Panc1 (cell line): ENCODE data around the gene CYGB. TPM values are rescaled to one million over a fixed set of nuclear protein-coding genes. Genes with fewer than 3 reads are reported as not detected.

Experiments
- ATAC-seq: fragments of 200-7000 bp; cut with Tn5 transposase; 2 replicates; pipeline ENCODE4 v1.9.1; 2020; ENCODE audit warnings: mild to moderate bottlenecking, moderate library complexity
- BruUV-seq: library from RNA; stranded (reverse); fragments of 400-500 nt; replicated peaks from 2 replicates; lab custom pipeline; 2021; lab: Mats Ljungman, UMichigan
- CTCF ChIA-PET: fragments of 300-600 bp; sonication (Branson Sonifier 250); formaldehyde crosslinking; loops from one replicate; lab custom pipeline; 2022; ENCODE audit warnings: antibody characterized with exemption; lab: Charles Lee
- POLR2A ChIA-PET: fragments of 300-600 bp; sonication (Branson Sonifier 250); formaldehyde crosslinking; loops from one replicate; lab custom pipeline; 2022; ENCODE audit warnings: antibody characterized with exemption; lab: Charles Lee
- DNase-seq: peaks from one replicate; pipeline ENCODE4 v3.0.0-alpha.2; 2010; ENCODE audit warnings: low read depth, low spot score
- H3K27ac ChIP-seq: 2 replicates; pipeline ENCODE4 v1.5.1; 2011; ENCODE audit warnings: mild to moderate bottlenecking, low read length, inconsistent platforms
- H3K27me3 ChIP-seq: fragments of 200-500 bp; sonication (Bioruptor generic); 2 replicates; pipeline ENCODE4 v1.6.0; 2014; ENCODE audit warnings: low read length, inconsistent platforms; ENCODE audit not compliant: control insufficient read depth, insufficient read depth
- H3K36me3 ChIP-seq: fragments of 200-500 bp; sonication (Bioruptor generic); 2 replicates; pipeline ENCODE4 v1.5.1; 2014; ENCODE audit warnings: inconsistent platforms, mild to moderate bottlenecking, low read length, moderate library complexity; ENCODE audit not compliant: control insufficient read depth, insufficient read depth
- H3K4me1 ChIP-seq: 2 replicates; pipeline ENCODE4 v1.5.1; 2011; ENCODE audit warnings: inconsistent platforms, mild to moderate bottlenecking, low read length, moderate library complexity; ENCODE audit not compliant: control insufficient read depth, insufficient read depth
- H3K4me3 ChIP-seq, 2 experiments: 2 replicates each; pipeline ENCODE4 v1.5.1; 2011 to 2012; ENCODE audit warnings: low read depth in 2 of 2, low read length in 2 of 2, mild to moderate bottlenecking in 2 of 2, inconsistent platforms in 1 of 2, moderate library complexity in 1 of 2
- H3K9me3 ChIP-seq: fragments of 200-500 bp; sonication (Bioruptor generic); 2 replicates; pipeline ENCODE4 v1.5.1; 2014; ENCODE audit warnings: low read depth, mild to moderate bottlenecking, inconsistent platforms, low read length, moderate library complexity; ENCODE audit not compliant: control insufficient read depth, insufficient read depth
- CTCF ChIP-seq: fragments of 450-650 bp; IDR thresholded peaks from 2 replicates; pipeline ENCODE4 v1.5.1; 2017; ENCODE audit warnings: mild to moderate bottlenecking
- POLR2AphosphoS5 ChIP-seq: IDR thresholded peaks from 2 replicates; pipeline ENCODE4 v1.6.1; 2012; ENCODE audit warnings: mild to moderate bottlenecking, low read depth, low read length, moderate library complexity
- SIN3A ChIP-seq: IDR thresholded peaks from 2 replicates; pipeline ENCODE4 v1.6.1; 2012; ENCODE audit warnings: low read depth, mild to moderate bottlenecking, low read length, moderate library complexity, borderline replicate concordance; ENCODE audit not compliant: insufficient read depth
- TCF7L2 ChIP-seq: IDR thresholded peaks from 2 replicates; pipeline ENCODE4 v1.6.1; 2011; ENCODE audit warnings: mild to moderate bottlenecking, low read depth, low read length, inconsistent platforms
- in situ Hi-C: cut with HindIII; loops from 2 replicates; pipeline ENCODE4 v1.10.0; 2016; ENCODE audit warnings: low sequenced_read_pairs, low pct_unique_long_range_greater_than_20kb
- intact Hi-C: fragments of 100-400 bp; cut with micrococcal nuclease; formaldehyde crosslinking; loops from one replicate; pipeline ENCODE4 v1.10.0; 2022; ENCODE audit not compliant: unreplicated experiment
- total RNA-seq: library from RNA; stranded (reverse); gene quantifications from one replicate; pipeline ENCODE4 v1.2.1, GENCODE V29; 2021; ENCODE audit not compliant: unreplicated experiment
- TF ChIP-seq, protein P1 (sequence below), 2 experiments: IDR thresholded peaks; 2 replicates each; pipeline ENCODE4 v1.6.1; 2011 to 2012; ENCODE audit warnings: low read depth in 2 of 2, control low read depth in 1 of 2, low read length in 1 of 2, mild to moderate bottlenecking in 1 of 2, moderate library complexity in 1 of 2; ENCODE audit not compliant: insufficient read depth in 1 of 2

Gene CYGB
- total RNA-seq, 1 experiment from 2014 or later: 6.0 TPM

DNA sequence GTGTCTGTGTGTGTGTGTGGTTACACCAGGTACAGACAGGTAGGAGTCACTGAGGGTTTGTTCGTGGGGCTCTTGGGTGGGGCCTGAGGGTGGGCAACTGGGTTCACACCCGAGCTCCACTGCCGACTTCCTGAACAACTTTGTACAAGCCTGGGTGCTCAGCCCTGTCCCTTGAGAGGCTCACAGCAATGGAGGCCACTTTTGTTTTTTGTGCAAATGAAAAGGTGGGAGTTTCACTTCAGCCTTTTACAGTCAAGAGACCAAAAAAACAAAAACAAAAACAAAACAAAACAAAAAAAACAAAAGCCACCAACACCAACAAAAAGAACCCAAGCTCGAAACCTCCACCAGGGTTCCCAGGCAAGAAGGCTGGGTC lies 38.6 kb downstream of the CYGB start:
- intact Hi-C loops: no loop called here
- H3K4me3 ChIP-seq: peak overlapping the region; percentile 89; a peak in 3 of 4 replicates
- no TSS peak for BruUV-seq
- no peaks in the 10 kb centered on the region for H3K9me3 ChIP-seq
- H3K27ac ChIP-seq: peak overlapping the region; percentile 89
- H3K36me3 ChIP-seq: peaks cover 7% of the 10 kb centered on the region; the same call in 1 of the 2 replicates
- no peak for ATAC-seq
- no peak for DNase-seq
- no peaks in the 10 kb centered on the region for H3K27me3 ChIP-seq
- ChIA-PET POLR2A (interaction anchor here (0.7 to 1.6 kb wide), 3 partner anchors 13 to 203 kb away, joined by 3 to 7 read pairs (median 3); no protein-coding TSS in a partner anchor), CTCF (interaction anchor here (0.7 to 1.0 kb wide), 2 partner anchors 31 to 183 kb away, joined by 3 to 4 read pairs; partner anchors contain the start of gene AANAT)
- in situ Hi-C loops: no loop called here
- TF ChIP-seq, protein P1, sequence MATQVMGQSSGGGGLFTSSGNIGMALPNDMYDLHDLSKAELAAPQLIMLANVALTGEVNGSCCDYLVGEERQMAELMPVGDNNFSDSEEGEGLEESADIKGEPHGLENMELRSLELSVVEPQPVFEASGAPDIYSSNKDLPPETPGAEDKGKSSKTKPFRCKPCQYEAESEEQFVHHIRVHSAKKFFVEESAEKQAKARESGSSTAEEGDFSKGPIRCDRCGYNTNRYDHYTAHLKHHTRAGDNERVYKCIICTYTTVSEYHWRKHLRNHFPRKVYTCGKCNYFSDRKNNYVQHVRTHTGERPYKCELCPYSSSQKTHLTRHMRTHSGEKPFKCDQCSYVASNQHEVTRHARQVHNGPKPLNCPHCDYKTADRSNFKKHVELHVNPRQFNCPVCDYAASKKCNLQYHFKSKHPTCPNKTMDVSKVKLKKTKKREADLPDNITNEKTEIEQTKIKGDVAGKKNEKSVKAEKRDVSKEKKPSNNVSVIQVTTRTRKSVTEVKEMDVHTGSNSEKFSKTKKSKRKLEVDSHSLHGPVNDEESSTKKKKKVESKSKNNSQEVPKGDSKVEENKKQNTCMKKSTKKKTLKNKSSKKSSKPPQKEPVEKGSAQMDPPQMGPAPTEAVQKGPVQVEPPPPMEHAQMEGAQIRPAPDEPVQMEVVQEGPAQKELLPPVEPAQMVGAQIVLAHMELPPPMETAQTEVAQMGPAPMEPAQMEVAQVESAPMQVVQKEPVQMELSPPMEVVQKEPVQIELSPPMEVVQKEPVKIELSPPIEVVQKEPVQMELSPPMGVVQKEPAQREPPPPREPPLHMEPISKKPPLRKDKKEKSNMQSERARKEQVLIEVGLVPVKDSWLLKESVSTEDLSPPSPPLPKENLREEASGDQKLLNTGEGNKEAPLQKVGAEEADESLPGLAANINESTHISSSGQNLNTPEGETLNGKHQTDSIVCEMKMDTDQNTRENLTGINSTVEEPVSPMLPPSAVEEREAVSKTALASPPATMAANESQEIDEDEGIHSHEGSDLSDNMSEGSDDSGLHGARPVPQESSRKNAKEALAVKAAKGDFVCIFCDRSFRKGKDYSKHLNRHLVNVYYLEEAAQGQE (IDR thresholded peaks at IDR 0.05; ENCODE audit: insufficient read depth in 1 of 2, low read depth in 2 of 2, low read length in 1 of 2): no peak
- TF ChIP-seq POLR2AphosphoS5 (no peak), TCF7L2 (no peak), SIN3A (no peak), CTCF (no peak)
- peaks cover 54% of the 10 kb centered on the region for H3K4me1 ChIP-seq

GRCh38 chr17:76497979-76498875 lies 39.3 kb downstream of the CYGB start:
- ChIA-PET POLR2A (interaction anchor here (0.7 to 1.6 kb wide), 6 partner anchors 12 to 204 kb away, joined by 3 to 8 read pairs (median 4); no protein-coding TSS in a partner anchor), CTCF (interaction anchor here (0.6 to 1.0 kb wide), 6 partner anchors 13 to 183 kb away, joined by 3 to 6 read pairs (median 3); partner anchors contain the start of gene AANAT)
- Histone ChIP-seq H3K27ac (peak overlapping the region; percentile 89), H3K27me3 (no peaks in the 10 kb centered on the region), H3K36me3 (peaks cover 7% of the 10 kb centered on the region; the same call in 1 of the 2 replicates), H3K4me3 (peak overlapping the region; percentile 8 to 89), H3K9me3 (no peaks in the 10 kb centered on the region), H3K4me1 (peaks cover 60% of the 10 kb centered on the region)
- ATAC-seq (peak; percentile 64), DNase-seq (no peak)
- in situ Hi-C loops (no loop called here), intact Hi-C loops (no loop called here)
- no TSS peak for BruUV-seq
- TF ChIP-seq, protein P1 (IDR thresholded peaks at IDR 0.05; ENCODE audit: insufficient read depth in 1 of 2, low read depth in 2 of 2, low read length in 1 of 2): 0 out of 4 replicates have a peak, but pooled peaks of 1 of the 2 experiments have one; percentile 35
- TF ChIP-seq SIN3A (peak; percentile 77; the same call in 1 of the 2 replicates), TCF7L2 (no peak), CTCF (no peak), POLR2AphosphoS5 (peak; percentile 60)
